IMR-90 (cell line): ENCODE data around the gene PACSIN2.

Experiments
- BHLHE40 ChIP-seq: fragments of 150-350 bp; IDR thresholded peaks from 2 replicates; pipeline ENCODE4 v1.6.1; 2016; ENCODE audit warnings: mild to moderate bottlenecking, low read depth, low read length
- CTCF ChIP-seq: conservative IDR thresholded peaks from 2 replicates; pipeline ENCODE4 v1.5.1; 2012; ENCODE audit warnings: mild to moderate bottlenecking, low read depth, low read length, improper control_type of control experiment
- FOS ChIP-seq: fragments of 150-350 bp; IDR thresholded peaks from 2 replicates; pipeline ENCODE4 v1.6.1; 2016; ENCODE audit warnings: low read depth, low read length
- MXI1 ChIP-seq: IDR thresholded peaks from 2 replicates; pipeline ENCODE4 v1.6.1; 2012; ENCODE audit warnings: low read depth, mild to moderate bottlenecking, low read length, moderate library complexity, borderline replicate concordance
- POLR2A ChIP-seq: IDR thresholded peaks from 2 replicates; pipeline ENCODE4 v1.6.1; 2012; ENCODE audit warnings: mild to moderate bottlenecking, low read depth, low read length
- RAD21 ChIP-seq: IDR thresholded peaks from 2 replicates; pipeline ENCODE4 v1.6.1; 2012; ENCODE audit warnings: low read length, improper control_type of control experiment
- RFX5 ChIP-seq: IDR thresholded peaks from 2 replicates; pipeline ENCODE4 v1.8.0; 2012; ENCODE audit warnings: low read depth, mild to moderate bottlenecking, low read length, moderate library complexity
- USF2 ChIP-seq: fragments of 150-350 bp; IDR thresholded peaks from 2 replicates; pipeline ENCODE4 v1.6.1; 2017; ENCODE audit warnings: mild to moderate bottlenecking, antibody characterized with exemption, low read length, low read depth

- no peak for TF ChIP-seq RAD21
- TF ChIP-seq FOS = no peak
- no peak for TF ChIP-seq CTCF
- TF ChIP-seq MXI1 = no peak
- TF ChIP-seq USF2 = no peak
- TF ChIP-seq RFX5 = no peak
- TF ChIP-seq BHLHE40 = no peak
- no peak for TF ChIP-seq POLR2A
These were observed 130.2 kb downstream of the PACSIN2 start for GRCh38 chr22:42884616-42885375.
